Neural cell (in vitro differentiated cells): ENCODE data around the gene KCNH2. TPM values are rescaled to one million over a fixed set of nuclear protein-coding genes. Genes with fewer than 3 reads are reported as not detected.
A peak's percentile ranks its signal among the peaks of the same experiment; 100 is the strongest.

ENCODE experiments used
- H2AFZ ChIP-seq: fragments of 200-600, 300-800 bp; sonication (generic), shearing (Covaris generic); 2 replicates; pipeline ENCODE4 v1.6.0; 2014; ENCODE audit warnings: low read depth, mild to moderate bottlenecking, antibody characterized with exemption, low read length, moderate library complexity
- H3F3A ChIP-seq: fragments of 200-600 bp; shearing (Covaris generic); 2 replicates; pipeline ENCODE4 v1.6.1; 2016; ENCODE audit warnings: mild to moderate bottlenecking, moderate library complexity, mixed read lengths, antibody characterized with exemption, low read length; ENCODE audit not compliant: insufficient read depth, poor library complexity, severe bottlenecking
- H3K27ac ChIP-seq: fragments of 200-600, 300-800 bp; sonication (generic), shearing (Covaris generic); 2 replicates; pipeline ENCODE4 v1.5.1; 2014; ENCODE audit warnings: mild to moderate bottlenecking, low read length, moderate library complexity
- H3K27me3 ChIP-seq: fragments of 300-800, 200-600 bp; sonication (generic), shearing (Covaris generic); 2 replicates; pipeline ENCODE4 v1.6.0; 2014; ENCODE audit warnings: mild to moderate bottlenecking, low read depth, low read length, moderate library complexity; ENCODE audit not compliant: insufficient read depth
- H3K36me3 ChIP-seq: fragments of 300-800, 200-600 bp; sonication (generic), shearing (Covaris generic); 2 replicates; pipeline ENCODE4 v1.5.1; 2014; ENCODE audit warnings: mild to moderate bottlenecking, antibody characterized with exemption, low read length, moderate library complexity; ENCODE audit not compliant: insufficient read depth
- H3K4me2 ChIP-seq: fragments of 300-800, 200-600 bp; sonication (generic), shearing (Covaris generic); 2 replicates; pipeline ENCODE4 v1.6.0; 2014; ENCODE audit warnings: mild to moderate bottlenecking, low read length
- H3K4me3 ChIP-seq: fragments of 300-800, 200-600 bp; sonication (generic), shearing (Covaris generic); 2 replicates; pipeline ENCODE4 v1.5.1; 2014; ENCODE audit warnings: mild to moderate bottlenecking, low read length, moderate library complexity
- H3K79me2 ChIP-seq: fragments of 200-600 bp; shearing (Covaris generic); replicated peaks from 2 replicates; pipeline ENCODE4 v1.6.0; 2014; ENCODE audit warnings: mild to moderate bottlenecking, low read length, moderate library complexity; ENCODE audit not compliant: insufficient read depth
- H3K9ac ChIP-seq: fragments of 300-800, 200-600 bp; sonication (generic), shearing (Covaris generic); 2 replicates; pipeline ENCODE4 v1.6.1; 2016; ENCODE audit warnings: mild to moderate bottlenecking, low read length, mixed read lengths
- H3K9me2 ChIP-seq: fragments of 200-600 bp; shearing (Covaris generic); 2 replicates; pipeline ENCODE4 v1.6.1; 2016; ENCODE audit warnings: mild to moderate bottlenecking, low read length, mixed read lengths; ENCODE audit not compliant: insufficient read depth
- H3K9me3 ChIP-seq: fragments of 200-600, 300-800 bp; sonication (generic), shearing (Covaris generic); 2 replicates; pipeline ENCODE4 v1.6.1; 2016; ENCODE audit warnings: mild to moderate bottlenecking, mixed run types, low read length, moderate library complexity, mixed read lengths
- H4K20me1 ChIP-seq: fragments of 200-600 bp; shearing (Covaris generic); 2 replicates; pipeline ENCODE4 v1.6.1; 2016; ENCODE audit warnings: mild to moderate bottlenecking, mixed run types; ENCODE audit not compliant: insufficient read depth
- CTCF ChIP-seq: fragments of 450-650 bp; IDR thresholded peaks from 2 replicates; pipeline ENCODE4 v1.5.1; 2014; ENCODE audit warnings: antibody characterized with exemption, mild to moderate bottlenecking, moderate library complexity; ENCODE audit not compliant: poor library complexity, severe bottlenecking
- EP300 ChIP-seq: fragments of 450-650 bp; conservative IDR thresholded peaks from 2 replicates; pipeline ENCODE4 v1.6.1; 2014; ENCODE audit warnings: antibody characterized with exemption, mild to moderate bottlenecking, moderate library complexity; ENCODE audit not compliant: poor library complexity, severe bottlenecking
- EZH2 ChIP-seq: fragments of 200-600, 300-800 bp; shearing (Covaris generic), sonication (generic); IDR thresholded peaks from 2 replicates; pipeline ENCODE4 v1.6.1; 2014; ENCODE audit warnings: antibody characterized with exemption, low read length, borderline replicate concordance, mild to moderate bottlenecking; ENCODE audit not compliant: insufficient read depth, poor library complexity, severe bottlenecking
- MXI1 ChIP-seq: fragments of 450-650 bp; conservative IDR thresholded peaks from 2 replicates; pipeline ENCODE4 v1.6.1; 2014; ENCODE audit warnings: antibody characterized with exemption, mild to moderate bottlenecking; ENCODE audit not compliant: poor library complexity, severe bottlenecking
- POLR2AphosphoS5 ChIP-seq: IDR thresholded peaks from 2 replicates; pipeline ENCODE4 v1.6.1; 2012
- RAD21 ChIP-seq: fragments of 450-650 bp; conservative IDR thresholded peaks from 2 replicates; pipeline ENCODE4 v1.6.1; 2014; ENCODE audit warnings: antibody characterized with exemption, mild to moderate bottlenecking, moderate library complexity
- REST ChIP-seq: IDR thresholded peaks from 2 replicates; pipeline ENCODE4 v1.6.1; 2012; ENCODE audit warnings: borderline replicate concordance
- SMC3 ChIP-seq: fragments of 450-650 bp; conservative IDR thresholded peaks from 2 replicates; pipeline ENCODE4 v1.6.1; 2014; ENCODE audit warnings: antibody characterized with exemption, mild to moderate bottlenecking, moderate library complexity; ENCODE audit not compliant: poor library complexity
- TAF1 ChIP-seq: IDR thresholded peaks from 2 replicates; pipeline ENCODE4 v1.6.1; 2012; ENCODE audit warnings: low read depth
- polyA plus RNA-seq: library from polyadenylated mRNA; depleted of rRNA; stranded (reverse); fragments of >200 nt; gene quantifications from 2 replicates; pipeline ENCODE4 v1.2.3, GENCODE V29; 2014

The KCNH2 gene
- polyA plus RNA-seq, 1 donor from 2014 or later, result 24.4 TPM

GRCh38 chr7:151008511-151009323, 30.6 kb upstream of the KCNH2 start:
- H3K4me2 ChIP-seq, result no peak overlapping the region
- TF ChIP-seq POLR2AphosphoS5 (no peak), CTCF (peak; percentile 27)
- H3K9ac ChIP-seq, result no peak overlapping the region
- no peaks in the 10 kb centered on the region for H3K9me2 ChIP-seq
- no peaks in the 10 kb centered on the region for H3F3A ChIP-seq
- H3K27ac ChIP-seq, result no peak overlapping the region
- H3K9me3 ChIP-seq, result no peaks in the 10 kb centered on the region
- H4K20me1 ChIP-seq, result no peaks in the 10 kb centered on the region
- no peaks in the 10 kb centered on the region for H3K36me3 ChIP-seq
- no peak overlapping the region for H3K4me3 ChIP-seq
- H2AFZ ChIP-seq, result no peak overlapping the region
- H3K27me3 ChIP-seq, result no peaks in the 10 kb centered on the region
- H3K79me2 ChIP-seq, result no peaks in the 10 kb centered on the region

- Histone ChIP-seq H3K36me3 (no peaks in the 10 kb centered on the region), H3K79me2 (no peaks in the 10 kb centered on the region), H4K20me1 (no peaks in the 10 kb centered on the region), H3F3A (no peaks in the 10 kb centered on the region), H3K9me2 (no peaks in the 10 kb centered on the region), H3K9me3 (no peaks in the 10 kb centered on the region), H2AFZ (no peak overlapping the region), H3K4me3 (no peak overlapping the region), H3K4me2 (no peak overlapping the region), H3K27me3 (no peaks in the 10 kb centered on the region), H3K9ac (no peak overlapping the region), H3K27ac (no peak overlapping the region)
- TF ChIP-seq REST, result no peak
- no peak for TF ChIP-seq CTCF
- no peak for TF ChIP-seq RAD21
- TF ChIP-seq MXI1, result no peak
- no peak for TF ChIP-seq POLR2AphosphoS5
- no peak for TF ChIP-seq TAF1
- TF ChIP-seq SMC3, result no peak
- no peak for TF ChIP-seq EZH2
- no peak for TF ChIP-seq EP300
These were observed 30.0 kb upstream of the KCNH2 start for GRCh38 chr7:151008143-151008510.
